ENCODE measurements around the gene CSN3.

- TF ChIP-seq EZH2phosphoT487 (IDR thresholded peaks at IDR 0.05; ENCODE audit: borderline replicate concordance, low read depth, low read length) (no peak), CTCF (conservative IDR thresholded peaks at IDR 0.05; ENCODE audit: low read length) (no peak)
Observed at GRCh38 chr4:70192895-70193294, 49.5 kb upstream of the CSN3 start.
